Measurements from ENCODE around the gene WDR87.
"Not testable (repeated sequence)": the region's sequence is repeated elsewhere in the genome, so short reads cannot be mapped to it uniquely, and the experiment has no call there.

The WDR87 gene

GRCh38 chr19:37869766-37870340 lies 36.5 kb downstream of the WDR87 start:
- H3K4me3 ChIP-seq (replicated peaks; ENCODE audit: low read depth, low read length), result no peak overlapping the region
- DNase-seq (ENCODE audit: low read depth), result no peak
- no peak for TF ChIP-seq CTCF (IDR thresholded peaks at IDR 0.05; ENCODE audit: low read length, missing control alignments)

- H3K4me3 ChIP-seq (replicated peaks; ENCODE audit: low read depth, low read length), result no peak overlapping the region
- DNase-seq (ENCODE audit: low read depth), result peak; percentile 34
- no peak for TF ChIP-seq CTCF (IDR thresholded peaks at IDR 0.05; ENCODE audit: low read length, missing control alignments)
These were observed 38.6 kb downstream of the WDR87 start for GRCh38 chr19:37867831-37868230.

- not testable (repeated sequence) for DNase-seq (ENCODE audit: low read depth); H3K4me3 ChIP-seq (replicated peaks; ENCODE audit: low read depth, low read length)
These were observed 40.5 kb downstream of the WDR87 start for GRCh38 chr19:37865930-37866329.

- no peak for DNase-seq (ENCODE audit: low read depth)
- no peak overlapping the region for H3K4me3 ChIP-seq (replicated peaks; ENCODE audit: low read depth, low read length)
- no peak for TF ChIP-seq CTCF (IDR thresholded peaks at IDR 0.05; ENCODE audit: low read length, missing control alignments)
These were observed 41.9 kb downstream of the WDR87 start for GRCh38 chr19:37864501-37864900.

- DNase-seq (ENCODE audit: low read depth), result peak; percentile 31
- no peak for TF ChIP-seq CTCF (IDR thresholded peaks at IDR 0.05; ENCODE audit: low read length, missing control alignments)
- H3K4me3 ChIP-seq (replicated peaks; ENCODE audit: low read depth, low read length), result no peak overlapping the region
These were observed 51.3 kb downstream of the WDR87 start for GRCh38 chr19:37855098-37855497.

GRCh38 chr19:37845932-37846331 lies 60.5 kb downstream of the WDR87 start:
- no peak for TF ChIP-seq CTCF (IDR thresholded peaks at IDR 0.05; ENCODE audit: low read length, missing control alignments)
- H3K4me3 ChIP-seq (replicated peaks; ENCODE audit: low read depth, low read length), result no peak overlapping the region
- DNase-seq (ENCODE audit: low read depth), result no peak
